A673 (cell line): Measurements from ENCODE around the gene CHRNA5.
"Not testable (repeated sequence)": the region's sequence is repeated elsewhere in the genome, so short reads cannot be mapped to it uniquely, and the experiment has no call there.

Source experiments
- CTCF ChIP-seq: fragments of 300-800, 200-600 bp; sonication (generic); conservative IDR thresholded peaks from 2 replicates; pipeline ENCODE4 v1.5.1; 2017; ENCODE audit warnings: low read depth, mild to moderate bottlenecking, antibody characterized with exemption, low read length, moderate library complexity, mixed read lengths
- EZH2 ChIP-seq: fragments of 200-600 bp; sonication (generic); IDR thresholded peaks from 2 replicates; pipeline ENCODE4 v1.6.1; 2017; ENCODE audit warnings: borderline replicate concordance, low read depth, mild to moderate bottlenecking, mixed read lengths, antibody characterized with exemption, low read length; ENCODE audit not compliant: poor library complexity, severe bottlenecking

- not testable (repeated sequence) for TF ChIP-seq CTCF, EZH2
Measured at GRCh38 chr15:78520035-78520434, 45.3 kb upstream of the CHRNA5 start.
